WTC11 (cell line): ENCODE results near the gene HNRNPUL2. TPM values are rescaled to one million over a fixed set of nuclear protein-coding genes. Genes with fewer than 3 reads are reported as not detected.

Experiments
- ATAC-seq: fragments of 200-7000 bp; cut with Tn5 transposase; 2 replicates; pipeline ENCODE4 v1.10.0; 2021; ENCODE audit warnings: mild to moderate bottlenecking, moderate library complexity
- CTCF ChIA-PET: fragments of 300-600 bp; sonication (Branson Sonifier 250); formaldehyde crosslinking; loops from one replicate; lab custom pipeline; 2021; ENCODE audit warnings: antibody characterized with exemption; lab: Charles Lee
- POLR2A ChIA-PET: fragments of 350-600 bp; sonication (Branson Sonifier 250); formaldehyde crosslinking; loops from one replicate; lab custom pipeline; 2021; ENCODE audit warnings: antibody characterized with exemption; lab: Charles Lee
- DNase-seq: peaks from one replicate; pipeline ENCODE4 v3.0.0; 2021; ENCODE audit warnings: low spot score
- H3K27ac Mint-ChIP-seq: 2 replicates; pipeline ENCODE4 v1.8.0; 2021; ENCODE audit warnings: mixed read lengths
- H3K27me3 Mint-ChIP-seq: 2 replicates; pipeline ENCODE4 v1.8.0; 2021; ENCODE audit warnings: low read depth, mild to moderate bottlenecking, moderate library complexity, mixed read lengths
- H3K36me3 Mint-ChIP-seq: 2 replicates; pipeline ENCODE4 v1.8.0; 2021; ENCODE audit warnings: mixed read lengths
- H3K4me1 Mint-ChIP-seq: 2 replicates; pipeline ENCODE4 v1.8.0; 2022; ENCODE audit warnings: mixed read lengths
- H3K4me3 Mint-ChIP-seq: 2 replicates; pipeline ENCODE4 v1.8.0; 2021; ENCODE audit warnings: mild to moderate bottlenecking, moderate library complexity, mixed read lengths
- H3K9me3 Mint-ChIP-seq: 2 replicates; pipeline ENCODE4 v1.8.0; 2021; ENCODE audit warnings: mixed read lengths
- CREM ChIP-seq: sonication (generic); formaldehyde crosslinking; IDR thresholded peaks from 2 replicates; pipeline ENCODE4 v1.8.1; 2022; ENCODE audit warnings: mild to moderate bottlenecking, missing genetic modification reagents, moderate library complexity
- GABPB1 ChIP-seq: sonication (generic); formaldehyde crosslinking; IDR thresholded peaks from 2 replicates; pipeline ENCODE4 v1.8.1; 2023; ENCODE audit warnings: mild to moderate bottlenecking, missing genetic modification reagents
- SMAD4 ChIP-seq: sonication (generic); formaldehyde crosslinking; IDR thresholded peaks from 2 replicates; pipeline ENCODE4 v1.8.0; 2022; ENCODE audit warnings: mild to moderate bottlenecking, missing genetic modification reagents
- SP1 ChIP-seq: sonication (generic); formaldehyde crosslinking; conservative IDR thresholded peaks from 2 replicates; pipeline ENCODE4 v1.8.1; 2022; ENCODE audit warnings: missing genetic modification reagents
- ZNF263 ChIP-seq: sonication (generic); formaldehyde crosslinking; IDR thresholded peaks from 2 replicates; pipeline ENCODE4 v1.8.1; 2022; ENCODE audit warnings: low read depth, mild to moderate bottlenecking, moderate library complexity, missing genetic modification reagents
- total RNA-seq: library from RNA; stranded (reverse); gene quantifications from 3 replicates; pipeline ENCODE4 v1.2.3, GENCODE V29; 2021
- TF ChIP-seq, protein P1 (sequence below): sonication (generic); formaldehyde crosslinking; IDR thresholded peaks from 2 replicates; pipeline ENCODE4 v1.8.1; 2023; ENCODE audit warnings: mild to moderate bottlenecking, moderate library complexity, missing genetic modification reagents
- TF ChIP-seq, protein P2 (sequence below): sonication (generic); formaldehyde crosslinking; IDR thresholded peaks from 2 replicates; pipeline ENCODE4 v1.8.0; 2022; ENCODE audit warnings: mild to moderate bottlenecking, missing genetic modification reagents
- TF ChIP-seq, protein P3 (sequence below): fragments of 250-450 bp; sonication (Bioruptor Pico); IDR thresholded peaks from 2 replicates; pipeline ENCODE4 v1.9.0; 2021; ENCODE audit warnings: mild to moderate bottlenecking
- TF ChIP-seq, protein P4 (sequence below): sonication (generic); formaldehyde crosslinking; conservative IDR thresholded peaks from 2 replicates; pipeline ENCODE4 v1.8.1; 2023; ENCODE audit warnings: mild to moderate bottlenecking, low read depth, missing genetic modification reagents, moderate library complexity
- TF ChIP-seq, protein P5 (sequence below): sonication (generic); formaldehyde crosslinking; IDR thresholded peaks from 2 replicates; pipeline ENCODE4 v1.8.0; 2022; ENCODE audit warnings: missing genetic modification reagents
- TF ChIP-seq, protein P6 (sequence below): sonication (generic); formaldehyde crosslinking; IDR thresholded peaks from 2 replicates; pipeline ENCODE4 v1.8.1; 2023; ENCODE audit warnings: mild to moderate bottlenecking, missing genetic modification reagents, borderline replicate concordance
- TF ChIP-seq, protein P7 (sequence below): sonication (generic); formaldehyde crosslinking; IDR thresholded peaks from 2 replicates; pipeline ENCODE4 v1.8.1; 2022; ENCODE audit warnings: missing genetic modification reagents, borderline replicate concordance

Gene HNRNPUL2
- total RNA-seq, 1 experiment from 2014 or later = 42.1 TPM

DNA sequence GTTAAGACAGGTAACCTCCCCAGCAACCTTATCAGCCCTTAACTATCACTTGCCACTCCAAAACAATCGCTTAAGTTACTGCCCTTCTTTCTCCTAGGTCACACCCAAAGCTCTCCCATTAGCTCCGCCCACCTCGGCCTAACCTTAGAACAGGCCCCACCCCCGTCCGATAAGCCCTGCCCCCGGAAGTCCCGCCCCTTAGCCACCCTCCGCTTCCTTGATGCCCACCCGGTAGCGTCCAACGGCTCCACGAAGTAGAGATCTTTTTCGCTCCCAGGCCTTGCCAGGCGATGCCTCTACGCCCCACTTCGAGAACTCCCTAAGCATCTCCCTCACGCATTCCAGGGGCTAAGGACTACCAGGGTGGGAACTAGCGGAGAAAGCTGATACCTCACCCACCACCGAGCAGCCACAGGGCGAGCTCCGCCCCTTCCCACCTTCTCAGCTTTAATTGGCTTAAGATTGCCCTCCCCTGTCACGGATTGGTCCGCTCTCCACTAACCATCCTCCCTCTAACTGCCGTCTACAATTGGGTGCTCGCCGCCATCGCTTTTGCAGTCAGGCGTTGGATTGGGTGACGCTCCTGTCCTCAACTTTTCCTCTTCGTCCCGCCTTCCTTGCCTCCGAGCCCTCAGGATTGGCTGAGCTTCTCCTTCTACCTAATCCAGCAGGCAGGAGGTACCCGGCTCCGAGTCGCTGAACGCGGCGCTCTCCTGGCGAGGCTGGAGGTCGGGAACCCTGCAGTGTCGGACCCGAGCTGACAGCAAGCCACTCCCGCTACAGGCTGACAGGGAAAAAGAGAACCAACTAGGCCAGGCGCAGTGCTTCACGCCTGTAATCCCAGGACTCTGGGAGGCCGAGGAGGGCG is 26.7 kb upstream of the HNRNPUL2 start, which contains the start of gene ZBTB3 (continued):
- TF ChIP-seq, protein P1, sequence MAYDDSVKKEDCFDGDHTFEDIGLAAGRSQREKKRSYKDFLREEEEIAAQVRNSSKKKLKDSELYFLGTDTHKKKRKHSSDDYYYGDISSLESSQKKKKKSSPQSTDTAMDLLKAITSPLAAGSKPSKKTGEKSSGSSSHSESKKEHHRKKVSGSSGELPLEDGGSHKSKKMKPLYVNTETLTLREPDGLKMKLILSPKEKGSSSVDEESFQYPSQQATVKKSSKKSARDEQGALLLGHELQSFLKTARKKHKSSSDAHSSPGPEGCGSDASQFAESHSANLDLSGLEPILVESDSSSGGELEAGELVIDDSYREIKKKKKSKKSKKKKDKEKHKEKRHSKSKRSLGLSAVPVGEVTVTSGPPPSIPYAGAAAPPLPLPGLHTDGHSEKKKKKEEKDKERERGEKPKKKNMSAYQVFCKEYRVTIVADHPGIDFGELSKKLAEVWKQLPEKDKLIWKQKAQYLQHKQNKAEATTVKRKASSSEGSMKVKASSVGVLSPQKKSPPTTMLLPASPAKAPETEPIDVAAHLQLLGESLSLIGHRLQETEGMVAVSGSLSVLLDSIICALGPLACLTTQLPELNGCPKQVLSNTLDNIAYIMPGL (CRISPR knock-in tag) = no peak
- TF ChIP-seq CREM (CRISPR knock-in tag) (0 out of 2 replicates have a peak, but pooled peaks have one; percentile 21), SP1 (CRISPR knock-in tag) (peak; percentile 88), ZNF263 (CRISPR knock-in tag) (no peak)
- TF ChIP-seq, protein P2, sequence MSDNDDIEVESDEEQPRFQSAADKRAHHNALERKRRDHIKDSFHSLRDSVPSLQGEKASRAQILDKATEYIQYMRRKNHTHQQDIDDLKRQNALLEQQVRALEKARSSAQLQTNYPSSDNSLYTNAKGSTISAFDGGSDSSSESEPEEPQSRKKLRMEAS = peak; percentile 68; the same call in 1 of the 2 replicates
- TF ChIP-seq, protein P3, sequence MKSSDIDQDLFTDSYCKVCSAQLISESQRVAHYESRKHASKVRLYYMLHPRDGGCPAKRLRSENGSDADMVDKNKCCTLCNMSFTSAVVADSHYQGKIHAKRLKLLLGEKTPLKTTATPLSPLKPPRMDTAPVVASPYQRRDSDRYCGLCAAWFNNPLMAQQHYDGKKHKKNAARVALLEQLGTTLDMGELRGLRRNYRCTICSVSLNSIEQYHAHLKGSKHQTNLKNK = peak; percentile 92
- TF ChIP-seq, all 79 proteins: peak for 12

DNA sequence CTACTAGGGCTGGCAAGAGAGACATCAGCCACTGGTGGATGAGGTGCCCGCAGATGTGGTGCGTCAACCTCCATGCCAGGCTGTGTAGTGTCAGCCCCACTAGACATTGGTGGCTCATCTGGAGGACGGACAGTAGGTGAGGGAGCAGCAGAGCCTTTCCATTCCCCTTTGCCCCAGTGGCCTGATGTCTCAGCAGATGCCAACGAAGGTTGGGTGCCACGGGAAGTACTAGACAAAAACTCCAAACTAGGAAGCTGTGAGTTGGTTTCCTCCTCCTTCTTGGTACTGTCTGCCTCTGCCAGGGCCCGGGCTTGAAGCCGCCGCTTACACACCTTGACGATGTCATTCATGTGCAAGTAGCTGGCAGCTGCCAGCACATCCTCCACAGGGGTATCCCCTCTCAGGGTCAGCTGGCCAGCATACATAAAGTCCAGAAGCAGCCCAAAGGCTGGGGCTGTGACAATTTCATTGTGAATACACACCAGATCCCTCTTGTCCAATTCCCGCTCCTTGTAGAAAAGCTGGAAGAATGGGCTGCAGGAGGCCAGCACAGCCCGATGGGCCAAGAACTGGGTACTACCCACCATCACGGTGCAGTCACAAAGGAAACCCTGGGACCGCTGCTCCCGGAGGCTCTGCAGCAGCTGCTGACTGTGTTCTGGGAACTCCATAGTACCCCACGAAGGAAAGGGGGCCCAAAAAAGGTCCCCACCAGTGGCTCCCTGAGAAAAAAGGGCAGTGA is 25.9 kb upstream of the HNRNPUL2 start:
- CTCF ChIA-PET = interaction anchor here (0.7 to 2.7 kb wide), 20 partner anchors 7 to 413 kb away, joined by 3 to 67 read pairs (median 4); partner anchors contain the start of genes BSCL2, GNG3, HNRNPUL2 and NXF1
- Mint-ChIP-seq H3K9me3 (no peaks in the 10 kb centered on the region), H3K27me3 (no peaks in the 10 kb centered on the region; the same call in 1 of the 2 replicates), H3K27ac (peak overlapping the region; percentile 78; the same call in 1 of the 2 replicates), H3K36me3 (peaks cover 41% of the 10 kb centered on the region), H3K4me3 (peak overlapping the region; percentile 95), H3K4me1 (peaks cover 23% of the 10 kb centered on the region)
- POLR2A ChIA-PET = interaction anchor here (0.6 to 2.5 kb wide), 18 partner anchors 16 to 162 kb away, joined by 3 to 30 read pairs (median 8); partner anchors contain the start of genes B3GAT3, BSCL2, C11orf98 and CSKMT
- no peak for ATAC-seq
- TF ChIP-seq, protein P4, sequence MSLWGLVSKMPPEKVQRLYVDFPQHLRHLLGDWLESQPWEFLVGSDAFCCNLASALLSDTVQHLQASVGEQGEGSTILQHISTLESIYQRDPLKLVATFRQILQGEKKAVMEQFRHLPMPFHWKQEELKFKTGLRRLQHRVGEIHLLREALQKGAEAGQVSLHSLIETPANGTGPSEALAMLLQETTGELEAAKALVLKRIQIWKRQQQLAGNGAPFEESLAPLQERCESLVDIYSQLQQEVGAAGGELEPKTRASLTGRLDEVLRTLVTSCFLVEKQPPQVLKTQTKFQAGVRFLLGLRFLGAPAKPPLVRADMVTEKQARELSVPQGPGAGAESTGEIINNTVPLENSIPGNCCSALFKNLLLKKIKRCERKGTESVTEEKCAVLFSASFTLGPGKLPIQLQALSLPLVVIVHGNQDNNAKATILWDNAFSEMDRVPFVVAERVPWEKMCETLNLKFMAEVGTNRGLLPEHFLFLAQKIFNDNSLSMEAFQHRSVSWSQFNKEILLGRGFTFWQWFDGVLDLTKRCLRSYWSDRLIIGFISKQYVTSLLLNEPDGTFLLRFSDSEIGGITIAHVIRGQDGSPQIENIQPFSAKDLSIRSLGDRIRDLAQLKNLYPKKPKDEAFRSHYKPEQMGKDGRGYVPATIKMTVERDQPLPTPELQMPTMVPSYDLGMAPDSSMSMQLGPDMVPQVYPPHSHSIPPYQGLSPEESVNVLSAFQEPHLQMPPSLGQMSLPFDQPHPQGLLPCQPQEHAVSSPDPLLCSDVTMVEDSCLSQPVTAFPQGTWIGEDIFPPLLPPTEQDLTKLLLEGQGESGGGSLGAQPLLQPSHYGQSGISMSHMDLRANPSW (CRISPR knock-in tag) = no peak
- TF ChIP-seq GABPB1 (CRISPR knock-in tag) (no peak), SMAD4 (CRISPR knock-in tag) (no peak)
- TF ChIP-seq, protein P5, sequence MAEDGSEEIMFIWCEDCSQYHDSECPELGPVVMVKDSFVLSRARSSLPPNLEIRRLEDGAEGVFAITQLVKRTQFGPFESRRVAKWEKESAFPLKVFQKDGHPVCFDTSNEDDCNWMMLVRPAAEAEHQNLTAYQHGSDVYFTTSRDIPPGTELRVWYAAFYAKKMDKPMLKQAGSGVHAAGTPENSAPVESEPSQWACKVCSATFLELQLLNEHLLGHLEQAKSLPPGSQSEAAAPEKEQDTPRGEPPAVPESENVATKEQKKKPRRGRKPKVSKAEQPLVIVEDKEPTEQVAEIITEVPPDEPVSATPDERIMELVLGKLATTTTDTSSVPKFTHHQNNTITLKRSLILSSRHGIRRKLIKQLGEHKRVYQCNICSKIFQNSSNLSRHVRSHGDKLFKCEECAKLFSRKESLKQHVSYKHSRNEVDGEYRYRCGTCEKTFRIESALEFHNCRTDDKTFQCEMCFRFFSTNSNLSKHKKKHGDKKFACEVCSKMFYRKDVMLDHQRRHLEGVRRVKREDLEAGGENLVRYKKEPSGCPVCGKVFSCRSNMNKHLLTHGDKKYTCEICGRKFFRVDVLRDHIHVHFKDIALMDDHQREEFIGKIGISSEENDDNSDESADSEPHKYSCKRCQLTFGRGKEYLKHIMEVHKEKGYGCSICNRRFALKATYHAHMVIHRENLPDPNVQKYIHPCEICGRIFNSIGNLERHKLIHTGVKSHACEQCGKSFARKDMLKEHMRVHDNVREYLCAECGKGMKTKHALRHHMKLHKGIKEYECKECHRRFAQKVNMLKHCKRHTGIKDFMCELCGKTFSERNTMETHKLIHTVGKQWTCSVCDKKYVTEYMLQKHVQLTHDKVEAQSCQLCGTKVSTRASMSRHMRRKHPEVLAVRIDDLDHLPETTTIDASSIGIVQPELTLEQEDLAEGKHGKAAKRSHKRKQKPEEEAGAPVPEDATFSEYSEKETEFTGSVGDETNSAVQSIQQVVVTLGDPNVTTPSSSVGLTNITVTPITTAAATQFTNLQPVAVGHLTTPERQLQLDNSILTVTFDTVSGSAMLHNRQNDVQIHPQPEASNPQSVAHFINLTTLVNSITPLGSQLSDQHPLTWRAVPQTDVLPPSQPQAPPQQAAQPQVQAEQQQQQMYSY (CRISPR knock-in tag) = no peak
- TF ChIP-seq, protein P6, sequence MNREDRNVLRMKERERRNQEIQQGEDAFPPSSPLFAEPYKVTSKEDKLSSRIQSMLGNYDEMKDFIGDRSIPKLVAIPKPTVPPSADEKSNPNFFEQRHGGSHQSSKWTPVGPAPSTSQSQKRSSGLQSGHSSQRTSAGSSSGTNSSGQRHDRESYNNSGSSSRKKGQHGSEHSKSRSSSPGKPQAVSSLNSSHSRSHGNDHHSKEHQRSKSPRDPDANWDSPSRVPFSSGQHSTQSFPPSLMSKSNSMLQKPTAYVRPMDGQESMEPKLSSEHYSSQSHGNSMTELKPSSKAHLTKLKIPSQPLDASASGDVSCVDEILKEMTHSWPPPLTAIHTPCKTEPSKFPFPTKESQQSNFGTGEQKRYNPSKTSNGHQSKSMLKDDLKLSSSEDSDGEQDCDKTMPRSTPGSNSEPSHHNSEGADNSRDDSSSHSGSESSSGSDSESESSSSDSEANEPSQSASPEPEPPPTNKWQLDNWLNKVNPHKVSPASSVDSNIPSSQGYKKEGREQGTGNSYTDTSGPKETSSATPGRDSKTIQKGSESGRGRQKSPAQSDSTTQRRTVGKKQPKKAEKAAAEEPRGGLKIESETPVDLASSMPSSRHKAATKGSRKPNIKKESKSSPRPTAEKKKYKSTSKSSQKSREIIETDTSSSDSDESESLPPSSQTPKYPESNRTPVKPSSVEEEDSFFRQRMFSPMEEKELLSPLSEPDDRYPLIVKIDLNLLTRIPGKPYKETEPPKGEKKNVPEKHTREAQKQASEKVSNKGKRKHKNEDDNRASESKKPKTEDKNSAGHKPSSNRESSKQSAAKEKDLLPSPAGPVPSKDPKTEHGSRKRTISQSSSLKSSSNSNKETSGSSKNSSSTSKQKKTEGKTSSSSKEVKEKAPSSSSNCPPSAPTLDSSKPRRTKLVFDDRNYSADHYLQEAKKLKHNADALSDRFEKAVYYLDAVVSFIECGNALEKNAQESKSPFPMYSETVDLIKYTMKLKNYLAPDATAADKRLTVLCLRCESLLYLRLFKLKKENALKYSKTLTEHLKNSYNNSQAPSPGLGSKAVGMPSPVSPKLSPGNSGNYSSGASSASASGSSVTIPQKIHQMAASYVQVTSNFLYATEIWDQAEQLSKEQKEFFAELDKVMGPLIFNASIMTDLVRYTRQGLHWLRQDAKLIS (CRISPR knock-in tag) = no peak
- TF ChIP-seq, protein P7, sequence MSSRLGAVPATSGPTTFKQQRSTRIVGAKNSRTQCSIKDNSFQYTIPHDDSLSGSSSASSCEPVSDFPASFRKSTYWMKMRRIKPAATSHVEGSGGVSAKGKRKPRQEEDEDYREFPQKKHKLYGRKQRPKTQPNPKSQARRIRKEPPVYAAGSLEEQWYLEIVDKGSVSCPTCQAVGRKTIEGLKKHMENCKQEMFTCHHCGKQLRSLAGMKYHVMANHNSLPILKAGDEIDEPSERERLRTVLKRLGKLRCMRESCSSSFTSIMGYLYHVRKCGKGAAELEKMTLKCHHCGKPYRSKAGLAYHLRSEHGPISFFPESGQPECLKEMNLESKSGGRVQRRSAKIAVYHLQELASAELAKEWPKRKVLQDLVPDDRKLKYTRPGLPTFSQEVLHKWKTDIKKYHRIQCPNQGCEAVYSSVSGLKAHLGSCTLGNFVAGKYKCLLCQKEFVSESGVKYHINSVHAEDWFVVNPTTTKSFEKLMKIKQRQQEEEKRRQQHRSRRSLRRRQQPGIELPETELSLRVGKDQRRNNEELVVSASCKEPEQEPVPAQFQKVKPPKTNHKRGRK (CRISPR knock-in tag) = no peak
- DNase-seq = no peak
